ENCODE measurements around the gene TMEM266.

Gene TMEM266

GRCh38 chr15:76234337-76234889 lies 174.6 kb downstream of the TMEM266 start:
- no peak for DNase-seq (ENCODE audit: low read depth in 2 of 2, low spot score in 1 of 2)

GRCh38 chr15:76235186-76235826 lies 175.5 kb downstream of the TMEM266 start:
- DNase-seq (ENCODE audit: low read depth in 2 of 2, low spot score in 1 of 2) = no peak

GRCh38 chr15:76236350-76236749 lies 176.6 kb downstream of the TMEM266 start:
- no peak for DNase-seq (ENCODE audit: low read depth in 2 of 2, low spot score in 1 of 2)

- no peak for DNase-seq (ENCODE audit: low read depth in 2 of 2, low spot score in 1 of 2)
Measured at GRCh38 chr15:76239786-76240185, 180.0 kb downstream of the TMEM266 start.

- no peak for DNase-seq (ENCODE audit: low read depth in 2 of 2, low spot score in 1 of 2)
Measured at GRCh38 chr15:76245072-76245610, 185.4 kb downstream of the TMEM266 start.

GRCh38 chr15:76251717-76252116 lies 191.9 kb downstream of the TMEM266 start:
- no peak for DNase-seq (ENCODE audit: low read depth in 2 of 2, low spot score in 1 of 2)

DNA sequence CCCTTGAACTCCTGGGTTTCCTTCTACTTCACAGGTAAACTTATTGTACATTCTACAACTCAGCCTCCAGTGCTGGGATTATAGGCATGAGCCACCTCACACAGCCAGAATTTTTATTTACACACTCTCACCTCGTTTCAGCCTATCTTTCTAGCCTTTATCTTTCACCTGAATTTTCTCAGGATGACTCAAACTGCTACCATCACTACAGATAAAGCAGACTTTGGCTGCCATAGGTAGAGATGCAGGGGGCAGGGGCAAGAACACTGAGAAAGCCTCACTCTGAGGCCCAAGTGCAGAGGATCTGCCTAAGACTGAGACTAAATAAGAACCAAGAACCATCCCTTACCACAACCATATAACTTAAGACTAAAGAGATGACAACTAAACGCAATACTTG lies 192.5 kb downstream of the TMEM266 start:
- DNase-seq (ENCODE audit: low read depth in 2 of 2, low spot score in 1 of 2) = no peak

DNA sequence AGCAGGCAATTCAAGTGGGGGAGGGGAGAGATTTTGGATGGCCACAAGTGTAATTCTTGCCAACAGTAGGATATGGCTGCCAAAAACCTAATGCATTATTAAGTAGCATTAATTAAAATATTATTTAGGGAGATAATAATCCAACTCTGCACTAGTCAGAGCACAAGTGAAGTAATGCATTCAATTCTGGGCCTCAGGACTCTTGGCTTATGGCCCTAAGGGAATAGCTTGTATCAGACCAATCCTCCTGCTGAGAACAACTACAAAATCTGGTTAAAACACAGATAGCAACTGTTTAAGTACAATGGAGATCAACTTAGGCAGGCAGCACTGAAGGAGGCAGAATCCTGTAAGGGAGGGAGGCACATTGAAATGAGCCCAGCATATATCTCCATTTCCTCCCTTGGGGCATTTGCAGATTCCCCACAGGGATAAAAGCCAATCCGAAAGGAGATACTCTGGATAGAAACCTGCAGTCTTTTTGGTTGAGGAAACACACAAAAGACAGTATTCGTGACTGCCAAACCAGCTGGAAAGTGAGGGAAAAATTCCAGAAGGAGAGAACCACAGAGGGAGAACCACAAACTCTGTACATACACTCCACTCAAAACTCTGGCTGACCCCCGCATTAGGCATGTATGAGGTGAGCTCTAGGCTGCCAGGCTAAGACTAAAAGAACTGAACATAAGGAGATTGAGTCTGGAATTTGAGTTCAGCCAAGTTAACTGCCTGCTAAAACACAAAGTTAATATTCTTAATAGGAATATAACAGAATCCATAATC lies 194.1 kb downstream of the TMEM266 start:
- no peak for DNase-seq (ENCODE audit: low read depth in 2 of 2, low spot score in 1 of 2)
